A673 (cell line): ENCODE data around the gene C12orf76.

Source experiments
- CTCF ChIP-seq: fragments of 300-800, 200-600 bp; sonication (generic); conservative IDR thresholded peaks from 2 replicates; pipeline ENCODE4 v1.5.1; 2017; ENCODE audit warnings: low read depth, mild to moderate bottlenecking, antibody characterized with exemption, low read length, moderate library complexity, mixed read lengths
- EZH2 ChIP-seq: fragments of 200-600 bp; sonication (generic); IDR thresholded peaks from 2 replicates; pipeline ENCODE4 v1.6.1; 2017; ENCODE audit warnings: borderline replicate concordance, low read depth, mild to moderate bottlenecking, mixed read lengths, antibody characterized with exemption, low read length; ENCODE audit not compliant: poor library complexity, severe bottlenecking

- TF ChIP-seq CTCF (no peak), EZH2 (no peak)
These were observed 42.2 kb upstream of the C12orf76 start for GRCh38 chr12:110090266-110091135.
